Ishikawa (cell line): ENCODE measurements around the gene RAPGEF3.

ENCODE experiments used
- CEBPB ChIP-seq: IDR thresholded peaks from 2 replicates; pipeline ENCODE4 v1.6.1; 2012
- CREB1 ChIP-seq: IDR thresholded peaks from 2 replicates; pipeline ENCODE4 v1.6.1; 2012; ENCODE audit warnings: low read depth
- EGR1 ChIP-seq: IDR thresholded peaks from 2 replicates; pipeline ENCODE4 v1.6.1; 2012
- EP300 ChIP-seq: IDR thresholded peaks from 2 replicates; pipeline ENCODE4 v1.6.1; 2012; ENCODE audit warnings: borderline replicate concordance
- FOXM1 ChIP-seq: IDR thresholded peaks from 2 replicates; pipeline ENCODE4 v1.6.1; 2012; ENCODE audit warnings: low read depth, borderline replicate concordance
- MAX ChIP-seq: IDR thresholded peaks from 2 replicates; pipeline ENCODE4 v1.6.1; 2012
- NFIC ChIP-seq: IDR thresholded peaks from 2 replicates; pipeline ENCODE4 v1.6.1; 2012
- RAD21 ChIP-seq: IDR thresholded peaks from 2 replicates; pipeline ENCODE4 v1.6.1; 2012; ENCODE audit warnings: low read depth
- REST ChIP-seq: IDR thresholded peaks from 2 replicates; pipeline ENCODE4 v1.6.1; 2012; ENCODE audit warnings: low read depth, mild to moderate bottlenecking
- TAF1 ChIP-seq: IDR thresholded peaks from 2 replicates; pipeline ENCODE4 v1.6.1; 2012; ENCODE audit warnings: low read depth, mild to moderate bottlenecking
- TCF12 ChIP-seq: IDR thresholded peaks from 2 replicates; pipeline ENCODE4 v1.6.1; 2012; ENCODE audit warnings: low read depth
- TEAD4 ChIP-seq: IDR thresholded peaks from 2 replicates; pipeline ENCODE4 v1.6.1; 2012
- USF1 ChIP-seq: IDR thresholded peaks from 2 replicates; pipeline ENCODE4 v1.6.1; 2012
- YY1 ChIP-seq: IDR thresholded peaks from 2 replicates; pipeline ENCODE4 v1.6.1; 2012; ENCODE audit warnings: low read depth
- ZBTB7A ChIP-seq: IDR thresholded peaks from 2 replicates; pipeline ENCODE4 v1.6.1; 2012; ENCODE audit warnings: low read depth

Gene RAPGEF3

GRCh38 chr12:47746523-47746922, 12.2 kb downstream of the RAPGEF3 start:
- TF ChIP-seq CEBPB = no peak
- no peak for TF ChIP-seq EP300
- TF ChIP-seq CREB1 = no peak
- no peak for TF ChIP-seq YY1
- no peak for TF ChIP-seq RAD21
- TF ChIP-seq TEAD4 = no peak
- no peak for TF ChIP-seq TAF1
- no peak for TF ChIP-seq REST
- no peak for TF ChIP-seq ZBTB7A
- no peak for TF ChIP-seq TCF12
- TF ChIP-seq EGR1 = no peak
- no peak for TF ChIP-seq FOXM1
- TF ChIP-seq USF1 = no peak
- TF ChIP-seq MAX = no peak

GRCh38 chr12:47746073-47746472, 12.6 kb downstream of the RAPGEF3 start:
- no peak for TF ChIP-seq REST
- TF ChIP-seq TAF1 = no peak
- no peak for TF ChIP-seq ZBTB7A
- no peak for TF ChIP-seq FOXM1
- TF ChIP-seq EGR1 = no peak
- TF ChIP-seq TCF12 = no peak
- no peak for TF ChIP-seq USF1
- TF ChIP-seq NFIC = no peak
- no peak for TF ChIP-seq TEAD4
- no peak for TF ChIP-seq EP300
- TF ChIP-seq CEBPB = no peak
- TF ChIP-seq MAX = no peak
- no peak for TF ChIP-seq CREB1
- no peak for TF ChIP-seq RAD21
- no peak for TF ChIP-seq YY1

- TF ChIP-seq USF1 (no peak), MAX (no peak), TEAD4 (no peak), NFIC (no peak), FOXM1 (no peak), REST (no peak), YY1 (no peak), RAD21 (no peak), CREB1 (no peak), EP300 (no peak), CEBPB (no peak), TAF1 (no peak), ZBTB7A (no peak), EGR1 (no peak), TCF12 (no peak)
Measured at GRCh38 chr12:47745485-47746041, 13.1 kb downstream of the RAPGEF3 start.
